ENCODE measurements around the gene GPR61. TPM values are rescaled to one million over a fixed set of nuclear protein-coding genes. Genes with fewer than 3 reads are reported as not detected.

The GPR61 gene
- total and polyA plus RNA-seq, 9 of the 15 experiments (the other 6 are each of a cell fraction or from before 2014, with no cell fraction given), result 0.04 to 1.1 (median 0.25) TPM; not detected in 4

DNA sequence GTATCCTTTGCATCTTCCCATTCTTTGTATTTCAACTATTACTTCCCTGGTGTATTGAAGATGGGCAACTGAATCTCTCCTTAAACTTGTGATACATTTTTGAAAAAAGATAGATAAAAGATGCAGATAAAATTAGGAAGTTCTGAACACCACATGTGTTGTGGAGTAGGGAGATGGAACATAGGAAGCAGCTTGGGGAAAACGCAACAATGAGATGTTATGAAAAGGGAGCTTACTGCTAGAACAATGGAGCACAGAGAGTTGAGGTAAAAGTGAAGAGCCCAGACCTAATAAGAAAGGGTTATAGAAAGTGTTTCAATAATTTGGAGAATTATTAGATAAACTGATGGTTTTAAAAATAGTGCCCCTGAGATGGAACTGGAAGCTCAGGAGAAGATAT, 29.7 kb downstream of the GPR61 start (continued):
- no peak for TF ChIP-seq THAP12 (CRISPR knock-in tag; IDR thresholded peaks at IDR 0.05)

- Histone ChIP-seq H3K27me3 (ENCODE audit: control insufficient read depth in 2 of 2, insufficient read depth in 2 of 2, low read length in 2 of 2) (no peaks in the 10 kb centered on the region), H3K4me1 (replicated peaks in 1 of 2; ENCODE audit: control insufficient read depth in 2 of 2, insufficient read depth in 2 of 2, low read length in 2 of 2) (no peaks in the 10 kb centered on the region; a peak in 1 of 5 replicates), H2AFZ (ENCODE audit: low read depth, low read length) (no peak overlapping the region), H3K9me1 (ENCODE audit: control insufficient read depth, insufficient read depth, low read length) (no peaks in the 10 kb centered on the region), H3K9me3 (replicated peaks; ENCODE audit: control insufficient read depth, insufficient read depth, low read depth, low read length) (no peaks in the 10 kb centered on the region), H3K4me3 (no peak overlapping the region), H4K20me1 (replicated peaks; ENCODE audit: control insufficient read depth, insufficient read depth, low read length) (peaks cover 10% of the 10 kb centered on the region; the same call in 1 of the 2 replicates), H3K79me2 (ENCODE audit: control insufficient read depth, insufficient read depth, low read length) (peaks cover 72% of the 10 kb centered on the region), H3K4me2 (ENCODE audit: insufficient read depth, low read length) (no peak overlapping the region), H3K36me3 (ENCODE audit: control insufficient read depth, insufficient read depth, low read length) (peaks cover 9% of the 10 kb centered on the region; the same call in 2 of the 3 replicates), H3K9ac (ENCODE audit: insufficient read depth in 1 of 2, low read depth in 2 of 2, low read length in 2 of 2) (no peak overlapping the region), H3K27ac (ENCODE audit: extremely low read depth, low read depth, low read length) (no peak overlapping the region)
- in situ Hi-C loops (cut with MboI) (no loop called here), intact Hi-C loops (cut with micrococcal nuclease) (no loop called here)
- ChIA-PET POLR2A (interaction anchor here (1.0 to 2.1 kb wide), 2 partner anchors 11 to 15 kb away, joined by 3 to 10 read pairs; no protein-coding TSS in a partner anchor), CTCF (ENCODE audit: low intra/inter-chr PET ratio) (no interaction called here)
- 80% methylated on average over 3 of the region's 3 CpGs for WGBS (ENCODE audit: insufficient coverage, low coverage, missing lambda C conversion rate)
- no TSS peak for BruUV-seq (replicated peaks)
- TF ChIP-seq ZNF76 (CRISPR knock-in tag; IDR thresholded peaks at IDR 0.05; ENCODE audit: borderline replicate concordance) (no peak), NR3C1 (CRISPR knock-in tag; IDR thresholded peaks at IDR 0.05) (no peak)
- TF ChIP-seq, protein P1, sequence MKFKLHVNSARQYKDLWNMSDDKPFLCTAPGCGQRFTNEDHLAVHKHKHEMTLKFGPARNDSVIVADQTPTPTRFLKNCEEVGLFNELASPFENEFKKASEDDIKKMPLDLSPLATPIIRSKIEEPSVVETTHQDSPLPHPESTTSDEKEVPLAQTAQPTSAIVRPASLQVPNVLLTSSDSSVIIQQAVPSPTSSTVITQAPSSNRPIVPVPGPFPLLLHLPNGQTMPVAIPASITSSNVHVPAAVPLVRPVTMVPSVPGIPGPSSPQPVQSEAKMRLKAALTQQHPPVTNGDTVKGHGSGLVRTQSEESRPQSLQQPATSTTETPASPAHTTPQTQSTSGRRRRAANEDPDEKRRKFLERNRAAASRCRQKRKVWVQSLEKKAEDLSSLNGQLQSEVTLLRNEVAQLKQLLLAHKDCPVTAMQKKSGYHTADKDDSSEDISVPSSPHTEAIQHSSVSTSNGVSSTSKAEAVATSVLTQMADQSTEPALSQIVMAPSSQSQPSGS (CRISPR knock-in tag; IDR thresholded peaks at IDR 0.05), result no peak
- TF ChIP-seq, protein P2, sequence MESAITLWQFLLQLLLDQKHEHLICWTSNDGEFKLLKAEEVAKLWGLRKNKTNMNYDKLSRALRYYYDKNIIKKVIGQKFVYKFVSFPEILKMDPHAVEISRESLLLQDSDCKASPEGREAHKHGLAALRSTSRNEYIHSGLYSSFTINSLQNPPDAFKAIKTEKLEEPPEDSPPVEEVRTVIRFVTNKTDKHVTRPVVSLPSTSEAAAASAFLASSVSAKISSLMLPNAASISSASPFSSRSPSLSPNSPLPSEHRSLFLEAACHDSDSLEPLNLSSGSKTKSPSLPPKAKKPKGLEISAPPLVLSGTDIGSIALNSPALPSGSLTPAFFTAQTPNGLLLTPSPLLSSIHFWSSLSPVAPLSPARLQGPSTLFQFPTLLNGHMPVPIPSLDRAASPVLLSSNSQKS (CRISPR knock-in tag; IDR thresholded peaks at IDR 0.05), result no peak
- ATAC-seq (no peak), FAIRE-seq (no peak), DNase-seq (ENCODE audit: extremely low read depth in 1 of 4, low spot score in 3 of 4) (no peak)
These were observed 30.7 kb downstream of the GPR61 start for GRCh38 chr1:109570414-109570813.

Data from K562 (cell line).